Measurements from ENCODE around the gene GATA6. TPM values are rescaled to one million over a fixed set of nuclear protein-coding genes. Genes with fewer than 3 reads are reported as not detected.

GATA6 gene
- total and polyA plus RNA-seq, 2 of the 13 experiments (the other 11 are each of a cell fraction or from before 2014, with no cell fraction given) = 0.84 to 3.2 TPM

- TF ChIP-seq PAXIP1 (CRISPR knock-in tag; conservative IDR thresholded peaks at IDR 0.05) = peak; percentile 84
- TF ChIP-seq POLR2A (IDR thresholded peaks at IDR 0.05; ENCODE audit: insufficient read depth in 1 of 2, low read depth in 2 of 2, low read length in 2 of 2) = no peak
- no peak for TF ChIP-seq RBM39 (IDR thresholded peaks at IDR 0.05; ENCODE audit: low read depth, low read length, poor library complexity, severe bottlenecking)
- TF ChIP-seq ZNF766 (CRISPR knock-in tag; IDR thresholded peaks at IDR 0.05; ENCODE audit: borderline replicate concordance) = no peak
- no peak; the same call in 1 of the 2 replicates for TF ChIP-seq HINFP (CRISPR knock-in tag; IDR thresholded peaks at IDR 0.05; ENCODE audit: low read depth)
- no peak for TF ChIP-seq ZNF577 (CRISPR knock-in tag; IDR thresholded peaks at IDR 0.05; ENCODE audit: borderline replicate concordance, low read depth)
- no peak for TF ChIP-seq GLMP (CRISPR knock-in tag; IDR thresholded peaks at IDR 0.05; ENCODE audit: borderline replicate concordance)
- TF ChIP-seq ELK4 (CRISPR knock-in tag; IDR thresholded peaks at IDR 0.05; ENCODE audit: borderline replicate concordance) = no peak
- TF ChIP-seq NFIC (IDR thresholded peaks at IDR 0.05; ENCODE audit: low read length) = no peak
- TF ChIP-seq AGO1 (IDR thresholded peaks at IDR 0.05; ENCODE audit: low read depth, low read length, poor library complexity, severe bottlenecking) = no peak
- no peak for TF ChIP-seq E2F2 (CRISPR knock-in tag; IDR thresholded peaks at IDR 0.05; ENCODE audit: borderline replicate concordance)
- no peak for TF ChIP-seq ZNF749 (CRISPR knock-in tag; IDR thresholded peaks at IDR 0.05; ENCODE audit: borderline replicate concordance)
- no peak for TF ChIP-seq AHR (CRISPR knock-in tag; IDR thresholded peaks at IDR 0.05)
- TF ChIP-seq ZNF138 (CRISPR knock-in tag; IDR thresholded peaks at IDR 0.05; ENCODE audit: low read depth) = no peak
- no peak for TF ChIP-seq ZNF678 (CRISPR knock-in tag; IDR thresholded peaks at IDR 0.05)
- no peak for TF ChIP-seq ZBTB10 (CRISPR knock-in tag; IDR thresholded peaks at IDR 0.05; ENCODE audit: borderline replicate concordance)
- no peak for TF ChIP-seq ZNF260 (CRISPR knock-in tag; IDR thresholded peaks at IDR 0.05; ENCODE audit: borderline replicate concordance, low read depth)
- TF ChIP-seq NR1H2 (CRISPR knock-in tag; IDR thresholded peaks at IDR 0.05; ENCODE audit: borderline replicate concordance, low read depth) = no peak
Observed at GRCh38 chr18:22194151-22194598, 24.8 kb downstream of the GATA6 start (continued).
